Nephron (organoid): ENCODE results near the gene CSH1.
A peak's percentile ranks its signal among the peaks of the same experiment; 100 is the strongest.
"Not testable (repeated sequence)": the region's sequence is repeated elsewhere in the genome, so short reads cannot be mapped to it uniquely, and the experiment has no call there.

Experiments used
- H3K27ac Mint-ChIP-seq, 3 experiments: 2 replicates each; pipeline ENCODE4 v1.8.0; 2020; ENCODE audit warnings: mixed read lengths in 3 of 3, mild to moderate bottlenecking in 2 of 3, moderate library complexity in 1 of 3
- H3K27me3 Mint-ChIP-seq: 2 replicates; pipeline ENCODE4 v1.8.0; 2021; ENCODE audit warnings: low read depth, mild to moderate bottlenecking, moderate library complexity, mixed read lengths
- H3K36me3 Mint-ChIP-seq: 2 replicates; pipeline ENCODE4 v1.8.0; 2020; ENCODE audit warnings: low read depth, mixed read lengths
- H3K4me1 Mint-ChIP-seq: 2 replicates; pipeline ENCODE4 v1.8.0; 2020; ENCODE audit warnings: mixed read lengths
- H3K4me3 Mint-ChIP-seq, 3 experiments: 2 replicates each; pipeline ENCODE4 v1.8.0; 2020; ENCODE audit warnings: mild to moderate bottlenecking in 3 of 3, mixed read lengths in 3 of 3, moderate library complexity in 2 of 3
- H3K9me3 Mint-ChIP-seq: 2 replicates; pipeline ENCODE4 v1.8.0; 2020; ENCODE audit warnings: mixed read lengths
- TF ChIP-seq, protein P1 (sequence below), 3 experiments: fragments of 200-600 bp; sonication (generic); IDR thresholded peaks; one replicate each; pipeline ENCODE4 v1.5.0; 2021; ENCODE audit warnings: antibody characterized with exemption in 3 of 3; ENCODE audit not compliant: unreplicated experiment in 3 of 3

CSH1 gene

GRCh38 chr17:63896524-63897354 is at the start of gene CSH1:
Gene CSH1, minus strand, starts transcription at chr17:63896574. Its CDS starts 63 bp downstream, at chr17:63896511.
- not testable (repeated sequence) for H3K4me1 Mint-ChIP-seq, H3K4me3 Mint-ChIP-seq, H3K27me3 Mint-ChIP-seq, H3K27ac Mint-ChIP-seq, H3K36me3 Mint-ChIP-seq, H3K9me3 Mint-ChIP-seq

GRCh38 chr17:63945784-63946439 is 49.5 kb upstream of the CSH1 start:
- TF ChIP-seq, protein P1, sequence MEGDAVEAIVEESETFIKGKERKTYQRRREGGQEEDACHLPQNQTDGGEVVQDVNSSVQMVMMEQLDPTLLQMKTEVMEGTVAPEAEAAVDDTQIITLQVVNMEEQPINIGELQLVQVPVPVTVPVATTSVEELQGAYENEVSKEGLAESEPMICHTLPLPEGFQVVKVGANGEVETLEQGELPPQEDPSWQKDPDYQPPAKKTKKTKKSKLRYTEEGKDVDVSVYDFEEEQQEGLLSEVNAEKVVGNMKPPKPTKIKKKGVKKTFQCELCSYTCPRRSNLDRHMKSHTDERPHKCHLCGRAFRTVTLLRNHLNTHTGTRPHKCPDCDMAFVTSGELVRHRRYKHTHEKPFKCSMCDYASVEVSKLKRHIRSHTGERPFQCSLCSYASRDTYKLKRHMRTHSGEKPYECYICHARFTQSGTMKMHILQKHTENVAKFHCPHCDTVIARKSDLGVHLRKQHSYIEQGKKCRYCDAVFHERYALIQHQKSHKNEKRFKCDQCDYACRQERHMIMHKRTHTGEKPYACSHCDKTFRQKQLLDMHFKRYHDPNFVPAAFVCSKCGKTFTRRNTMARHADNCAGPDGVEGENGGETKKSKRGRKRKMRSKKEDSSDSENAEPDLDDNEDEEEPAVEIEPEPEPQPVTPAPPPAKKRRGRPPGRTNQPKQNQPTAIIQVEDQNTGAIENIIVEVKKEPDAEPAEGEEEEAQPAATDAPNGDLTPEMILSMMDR (IDR thresholded peaks at IDR 0.05; ENCODE audit: unreplicated experiment in 3 of 3) = no peak
- Mint-ChIP-seq H3K27me3 (no peaks in the 10 kb centered on the region), H3K4me3 (no peak overlapping the region), H3K36me3 (no peaks in the 10 kb centered on the region), H3K27ac (peak overlapping the region in 1 of 3 experiments; percentile 30), H3K9me3 (no peaks in the 10 kb centered on the region), H3K4me1 (peaks cover 4% of the 10 kb centered on the region)

- Mint-ChIP-seq H3K9me3 (no peaks in the 10 kb centered on the region), H3K27ac (no peak overlapping the region), H3K4me3 (no peak overlapping the region), H3K27me3 (no peaks in the 10 kb centered on the region), H3K36me3 (no peaks in the 10 kb centered on the region), H3K4me1 (peaks cover 4% of the 10 kb centered on the region)
- TF ChIP-seq, protein P1 (IDR thresholded peaks at IDR 0.05; ENCODE audit: unreplicated experiment in 3 of 3) = no peak
Measured at GRCh38 chr17:63944736-63945499, 48.5 kb upstream of the CSH1 start.

GRCh38 chr17:63943745-63944144 is 47.4 kb upstream of the CSH1 start:
- Mint-ChIP-seq H3K4me1 (peaks cover 8% of the 10 kb centered on the region), H3K27ac (no peak overlapping the region), H3K4me3 (no peak overlapping the region), H3K27me3 (peaks cover 7% of the 10 kb centered on the region), H3K9me3 (no peaks in the 10 kb centered on the region), H3K36me3 (no peaks in the 10 kb centered on the region)
- TF ChIP-seq, protein P1 (IDR thresholded peaks at IDR 0.05; ENCODE audit: unreplicated experiment in 3 of 3) = no peak

GRCh38 chr17:63942309-63942985 is 46.1 kb upstream of the CSH1 start:
- Mint-ChIP-seq H3K9me3 (no peaks in the 10 kb centered on the region), H3K27ac (no peak overlapping the region), H3K27me3 (peaks cover 8% of the 10 kb centered on the region), H3K36me3 (no peaks in the 10 kb centered on the region), H3K4me3 (no peak overlapping the region), H3K4me1 (peaks cover 18% of the 10 kb centered on the region)
- TF ChIP-seq, protein P1 (IDR thresholded peaks at IDR 0.05; ENCODE audit: unreplicated experiment in 3 of 3) = no peak

DNA sequence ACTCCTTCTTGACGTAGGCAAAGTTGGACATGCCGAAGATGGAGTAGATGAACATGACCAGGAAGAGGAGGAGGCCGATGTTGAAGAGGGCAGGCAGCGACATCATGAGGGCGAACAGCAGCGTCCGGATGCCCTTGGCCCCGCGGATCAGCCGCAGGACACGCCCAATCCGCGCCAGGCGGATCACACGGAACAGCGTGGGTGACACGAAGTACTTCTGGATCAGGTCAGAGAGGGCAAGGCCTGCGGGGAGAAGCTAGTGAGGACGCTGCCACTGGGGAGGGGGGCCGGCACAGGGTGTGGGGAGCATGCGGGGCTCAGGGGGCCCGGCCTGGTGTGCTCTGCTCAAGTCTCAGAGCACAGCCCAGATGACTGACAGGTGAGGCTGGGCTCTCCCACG is 45.4 kb upstream of the CSH1 start:
- no peaks in the 10 kb centered on the region for H3K36me3 Mint-ChIP-seq
- H3K27ac Mint-ChIP-seq = no peak overlapping the region
- TF ChIP-seq, protein P1 (IDR thresholded peaks at IDR 0.05; ENCODE audit: unreplicated experiment in 3 of 3) = no peak
- H3K4me3 Mint-ChIP-seq = no peak overlapping the region
- H3K4me1 Mint-ChIP-seq = peaks cover 18% of the 10 kb centered on the region
- H3K27me3 Mint-ChIP-seq = peaks cover 8% of the 10 kb centered on the region
- H3K9me3 Mint-ChIP-seq = no peaks in the 10 kb centered on the region
